HS-5 (cell line): Measurements from ENCODE around the gene HTR2C.
A peak's percentile ranks its signal among the peaks of the same experiment; 100 is the strongest.
"Not testable (repeated sequence)": the region's sequence is repeated elsewhere in the genome, so short reads cannot be mapped to it uniquely, and the experiment has no call there.

ENCODE experiments used
- DNase-seq: peaks from one replicate; pipeline ENCODE4 v3.0.0-alpha.2; 2012; ENCODE audit warnings: low read depth

HTR2C gene

GRCh38 chrX:114715096-114715495 lies 131.2 kb downstream of the HTR2C start:
- no peak for DNase-seq

DNA sequence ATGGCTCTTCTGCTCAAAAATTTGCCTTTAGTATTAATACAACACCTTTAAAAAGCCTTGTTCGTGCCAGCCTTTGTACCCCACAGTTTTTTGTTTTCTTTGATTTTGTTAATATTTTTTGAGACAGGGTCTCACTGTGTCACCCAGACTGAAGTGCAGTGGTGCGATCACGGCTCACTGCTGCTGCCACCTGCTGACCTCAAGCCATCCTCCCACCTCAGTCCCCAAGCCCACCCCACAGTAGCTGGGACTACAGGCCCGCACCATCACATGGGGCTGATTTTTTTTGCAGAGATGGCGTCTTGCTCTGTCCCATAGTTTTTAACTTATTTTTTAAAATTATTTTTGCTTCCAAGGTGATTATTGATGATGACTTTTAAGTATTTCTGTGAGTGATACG lies 134.0 kb downstream of the HTR2C start:
- DNase-seq, result no peak

DNA sequence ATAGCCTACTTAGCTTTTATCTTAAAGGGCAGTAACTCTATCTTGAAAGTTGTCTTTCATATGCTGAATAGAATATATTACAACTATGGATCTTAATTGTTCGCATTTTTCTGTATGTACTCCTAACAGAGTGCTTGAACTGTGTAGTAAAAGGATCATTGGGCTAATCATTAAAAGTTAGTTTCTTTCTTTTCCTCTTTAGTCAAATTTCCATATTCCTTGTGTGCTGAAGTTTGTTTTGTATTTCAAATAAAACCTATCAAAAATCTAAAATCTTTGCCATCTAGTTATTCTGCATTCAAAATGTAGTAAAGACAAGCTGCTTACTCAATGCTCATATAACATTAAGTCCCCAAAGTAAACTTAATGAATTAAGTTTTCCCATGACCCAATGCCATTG lies 182.7 kb downstream of the HTR2C start:
- DNase-seq, result no peak

GRCh38 chrX:114774691-114775090 lies 190.8 kb downstream of the HTR2C start:
- DNase-seq, result no peak

DNA sequence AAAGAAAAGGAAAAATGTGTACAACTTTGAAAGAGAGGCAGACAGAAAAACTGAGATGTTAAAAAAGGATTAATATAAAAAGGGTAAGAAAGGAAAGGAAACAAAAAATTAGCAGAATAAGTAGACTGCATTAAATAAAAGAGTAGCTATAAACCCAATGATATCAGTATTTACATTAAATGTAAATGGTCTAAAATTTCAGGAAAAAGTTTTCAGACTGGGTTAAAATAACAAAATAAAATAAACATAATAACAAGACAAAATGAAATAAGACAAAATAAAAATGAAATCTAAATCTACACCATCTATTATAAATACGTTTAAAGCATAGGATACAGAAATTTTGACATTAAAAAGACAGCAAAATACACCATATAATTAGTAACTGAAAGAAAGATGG lies 199.0 kb downstream of the HTR2C start:
- DNase-seq, result no peak

DNA sequence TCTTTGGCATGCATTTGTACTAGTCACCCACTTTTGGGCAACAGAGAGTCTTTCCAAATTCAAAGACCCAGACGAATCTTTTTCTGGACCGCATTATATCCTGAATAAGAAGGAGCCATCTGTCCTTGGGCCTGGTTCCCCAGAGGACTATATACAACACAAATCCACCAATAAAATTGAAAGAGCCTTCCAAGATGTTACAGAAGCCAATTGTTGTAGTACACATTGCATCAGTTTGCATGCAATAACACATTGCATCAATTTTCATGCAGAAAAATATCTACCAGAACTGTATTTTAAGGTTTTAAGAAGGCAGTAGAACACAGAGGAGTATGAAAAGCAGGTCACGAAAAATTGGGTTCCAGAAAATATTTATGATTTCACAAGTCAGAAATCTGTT lies 203.2 kb downstream of the HTR2C start:
- no peak for DNase-seq

DNA sequence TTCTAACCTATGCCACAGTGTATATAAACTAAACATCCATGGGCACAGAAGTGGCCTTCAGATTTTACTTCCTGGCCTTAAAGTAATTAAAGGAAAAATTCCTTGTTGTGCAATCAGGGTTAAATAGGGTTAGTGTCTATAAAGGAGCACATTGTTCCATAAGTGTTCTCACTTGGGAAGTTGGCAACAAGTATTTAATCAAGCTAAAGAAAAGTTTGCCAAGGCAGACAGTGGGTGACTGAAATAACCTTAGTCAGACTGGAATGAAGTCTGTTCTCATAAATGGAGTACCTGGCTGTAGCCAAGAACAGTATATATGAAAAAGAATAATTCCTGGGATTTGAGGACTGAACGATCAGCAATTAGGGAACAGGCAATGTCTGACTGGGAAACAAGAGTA lies 213.6 kb downstream of the HTR2C start:
- no peak for DNase-seq

DNA sequence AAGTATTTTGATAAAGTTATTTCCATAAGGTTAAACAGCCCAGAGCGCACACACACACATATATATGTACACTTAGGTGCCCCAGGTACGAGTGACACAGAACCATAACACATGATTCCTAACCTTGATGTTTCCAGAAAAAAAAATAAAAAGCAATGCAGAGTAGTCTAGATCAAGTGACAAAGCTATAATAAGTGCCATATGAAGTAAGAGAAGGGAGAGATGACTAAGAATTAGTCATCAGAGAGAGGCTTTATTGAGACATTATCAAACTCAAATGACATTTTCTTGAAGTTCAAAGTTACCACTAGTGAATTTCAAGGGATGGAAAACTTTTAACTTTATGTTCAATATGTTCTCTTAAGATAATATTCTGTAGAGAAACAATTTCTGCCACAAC lies 215.0 kb downstream of the HTR2C start:
- DNase-seq, result peak; percentile 13

GRCh38 chrX:114800719-114801118 lies 216.8 kb downstream of the HTR2C start:
- peak; percentile 58 for DNase-seq

DNA sequence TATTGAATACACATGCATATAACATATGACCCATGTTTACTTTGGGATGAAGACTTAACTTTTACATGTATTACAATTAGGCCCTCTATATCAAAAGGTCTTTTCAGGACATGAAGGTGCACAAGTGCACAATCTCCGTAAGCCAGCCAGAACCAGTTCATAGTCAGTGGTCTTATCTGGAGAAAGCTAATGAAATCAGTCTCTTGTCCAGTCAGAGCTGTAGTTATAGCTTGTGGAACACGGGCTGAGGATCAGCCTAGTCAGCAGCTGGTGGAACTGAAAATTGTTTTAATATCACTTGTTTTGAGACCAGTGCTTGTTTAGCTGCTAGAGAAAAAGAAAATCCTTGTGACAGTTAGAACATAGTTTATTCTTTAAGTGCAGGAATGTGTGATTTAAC lies 235.6 kb downstream of the HTR2C start:
- DNase-seq, result no peak

GRCh38 chrX:114841051-114841450 lies 257.2 kb downstream of the HTR2C start:
- DNase-seq, result peak; percentile 31

- no peak for DNase-seq
These were observed 258.3 kb downstream of the HTR2C start for GRCh38 chrX:114842181-114842580.

DNA sequence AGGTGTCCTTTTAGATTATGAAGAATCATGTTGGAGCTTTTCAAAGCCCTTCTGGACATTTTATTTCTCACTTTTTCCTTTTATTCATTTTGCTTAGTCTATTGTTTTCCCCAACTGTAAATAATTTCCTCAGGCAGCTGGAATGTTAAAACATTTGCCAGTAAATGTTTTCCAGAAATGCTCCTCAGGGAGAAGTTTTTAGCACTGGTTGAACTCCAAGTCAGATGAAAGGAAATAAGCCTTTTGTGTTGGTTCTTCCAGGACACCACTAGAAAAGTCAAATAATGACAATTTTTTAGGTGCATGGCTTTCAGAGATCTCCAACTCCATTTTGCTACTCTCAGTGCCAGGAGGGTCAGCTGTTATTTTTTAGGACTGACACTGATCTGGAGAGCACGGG lies 305.6 kb downstream of the HTR2C start:
- no peak for DNase-seq

GRCh38 chrX:114903618-114904017 lies 319.7 kb downstream of the HTR2C start:
- no peak for DNase-seq

GRCh38 chrX:114905251-114905650 lies 321.4 kb downstream of the HTR2C start:
- DNase-seq, result no peak

DNA sequence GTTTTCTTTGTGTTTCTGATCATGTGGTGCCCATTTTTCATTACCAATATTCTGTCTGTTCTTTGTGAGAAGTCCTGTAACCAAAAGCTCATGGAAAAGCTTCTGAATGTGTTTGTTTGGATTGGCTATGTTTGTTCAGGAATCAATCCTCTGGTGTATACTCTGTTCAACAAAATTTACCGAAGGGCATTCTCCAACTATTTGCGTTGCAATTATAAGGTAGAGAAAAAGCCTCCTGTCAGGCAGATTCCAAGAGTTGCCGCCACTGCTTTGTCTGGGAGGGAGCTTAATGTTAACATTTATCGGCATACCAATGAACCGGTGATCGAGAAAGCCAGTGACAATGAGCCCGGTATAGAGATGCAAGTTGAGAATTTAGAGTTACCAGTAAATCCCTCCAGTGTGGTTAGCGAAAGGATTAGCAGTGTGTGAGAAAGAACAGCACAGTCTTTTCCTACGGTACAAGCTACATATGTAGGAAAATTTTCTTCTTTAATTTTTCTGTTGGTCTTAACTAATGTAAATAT lies 323.2 kb downstream of the HTR2C start:
- DNase-seq, result no peak

DNA sequence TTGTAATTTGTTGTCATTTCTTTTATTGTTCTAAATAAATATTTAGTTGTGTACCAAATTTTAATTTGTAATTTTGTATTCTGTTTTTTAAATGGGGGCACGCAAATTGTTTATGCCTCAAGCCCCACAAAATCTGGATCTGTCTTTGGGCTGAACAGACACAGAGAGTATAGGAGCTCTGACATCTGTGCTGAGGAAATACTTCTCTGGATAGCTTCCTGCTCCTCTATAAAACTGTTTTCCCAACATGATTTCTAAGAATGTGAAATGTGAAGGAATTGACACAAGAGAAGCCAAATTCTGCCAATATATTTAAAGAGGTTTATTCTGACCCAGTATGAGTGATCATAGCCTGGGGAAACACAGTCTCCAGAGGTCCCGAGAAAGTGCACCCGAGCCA lies 340.5 kb downstream of the HTR2C start:
- DNase-seq, result no peak

GRCh38 chrX:114924856-114925255 lies 341.0 kb downstream of the HTR2C start:
- DNase-seq, result peak; percentile 9

DNA sequence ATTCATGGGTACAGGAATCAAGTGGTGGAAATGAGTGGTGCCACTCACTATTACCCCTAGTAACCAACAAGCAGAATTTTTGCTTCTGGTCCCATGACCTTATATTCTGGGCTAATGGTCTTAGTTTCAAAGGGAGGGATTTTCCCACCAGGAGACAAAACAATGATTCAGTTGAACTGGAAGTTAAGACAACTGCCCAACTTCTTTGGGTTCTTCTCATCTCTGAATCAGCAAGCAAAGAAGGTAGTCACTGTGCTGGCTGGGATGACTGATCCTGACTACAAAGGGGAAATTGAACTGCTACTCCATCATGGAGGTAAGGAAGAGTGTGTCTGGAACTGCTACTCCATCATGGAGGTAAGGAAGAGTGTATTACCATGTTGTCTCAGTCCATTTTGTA lies 346.3 kb downstream of the HTR2C start:
- DNase-seq, result no peak

- no peak for DNase-seq
These were observed 348.7 kb downstream of the HTR2C start for GRCh38 chrX:114932550-114932949.

DNA sequence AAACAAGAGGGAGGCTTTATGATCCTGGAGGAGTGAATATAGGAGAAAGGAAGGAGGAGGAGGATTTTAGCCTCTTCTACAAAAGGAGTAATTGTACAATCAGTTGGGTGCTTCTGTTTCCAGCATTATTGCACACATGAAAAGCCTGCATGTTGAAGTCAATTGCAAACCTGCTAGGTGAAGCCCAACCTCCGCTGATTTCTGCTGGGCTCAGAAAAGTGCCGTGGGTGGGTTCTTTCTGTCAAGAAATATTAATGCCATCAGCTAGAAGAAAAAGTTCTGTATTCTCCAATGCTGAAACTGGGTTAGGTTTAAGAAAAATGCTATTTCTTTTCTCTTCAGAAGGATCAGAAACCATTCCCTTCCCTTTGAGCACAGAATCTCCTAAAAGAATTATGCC lies 349.4 kb downstream of the HTR2C start:
- DNase-seq, result not testable (repeated sequence)

DNA sequence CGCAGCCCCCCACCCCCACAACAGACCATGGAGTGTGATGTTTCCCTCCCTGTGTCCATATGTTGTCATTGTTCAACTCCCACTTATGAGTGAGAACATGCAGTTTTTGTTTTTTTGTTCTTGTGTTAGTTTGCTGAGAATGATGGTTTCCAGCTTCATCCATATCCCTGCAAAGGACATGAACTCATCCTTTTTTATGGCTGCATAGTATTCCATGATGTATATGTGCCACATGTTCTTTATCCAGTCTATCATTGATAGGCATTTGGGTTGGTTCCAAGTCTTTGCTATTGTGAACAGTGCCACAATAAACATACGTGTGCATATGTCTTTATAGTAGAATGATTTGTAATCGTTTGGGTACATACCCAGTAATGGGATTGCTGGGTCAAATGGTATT lies 353.2 kb downstream of the HTR2C start:
- DNase-seq, result not testable (repeated sequence)

GRCh38 chrX:114952696-114953095 lies 368.8 kb downstream of the HTR2C start:
- no peak for DNase-seq
